Stimulated activated memory B cell treated with anti-CD40 and anti-IgM and Interleukin-4, amounts not matched to agents 10 μg/mL and 1 μg/mL and 100 μg/mL, for 72 hours (primary cell): ENCODE data around the gene ULK1.

Experiments used
- ATAC-seq: fragments of 150-1000 bp; cut with Tn5 transposase; 2 replicates; pipeline ENCODE4 v1.10.0; 2021
- H3K27ac Mint-ChIP-seq: one replicate; pipeline ENCODE4 v1.8.0; 2022; ENCODE audit warnings: mild to moderate bottlenecking, mixed read lengths
- H3K27me3 Mint-ChIP-seq: one replicate; pipeline ENCODE4 v1.8.0; 2022; ENCODE audit warnings: mixed read lengths
- H3K36me3 Mint-ChIP-seq: one replicate; pipeline ENCODE4 v1.8.0; 2022; ENCODE audit warnings: mixed read lengths
- H3K4me1 Mint-ChIP-seq: one replicate; pipeline ENCODE4 v1.8.0; 2022; ENCODE audit warnings: mixed read lengths
- H3K4me3 Mint-ChIP-seq: one replicate; pipeline ENCODE4 v1.8.0; 2022; ENCODE audit warnings: mild to moderate bottlenecking, moderate library complexity, mixed read lengths
- H3K9me3 Mint-ChIP-seq: one replicate; pipeline ENCODE4 v1.8.0; 2022; ENCODE audit warnings: mixed read lengths

The ULK1 gene

DNA sequence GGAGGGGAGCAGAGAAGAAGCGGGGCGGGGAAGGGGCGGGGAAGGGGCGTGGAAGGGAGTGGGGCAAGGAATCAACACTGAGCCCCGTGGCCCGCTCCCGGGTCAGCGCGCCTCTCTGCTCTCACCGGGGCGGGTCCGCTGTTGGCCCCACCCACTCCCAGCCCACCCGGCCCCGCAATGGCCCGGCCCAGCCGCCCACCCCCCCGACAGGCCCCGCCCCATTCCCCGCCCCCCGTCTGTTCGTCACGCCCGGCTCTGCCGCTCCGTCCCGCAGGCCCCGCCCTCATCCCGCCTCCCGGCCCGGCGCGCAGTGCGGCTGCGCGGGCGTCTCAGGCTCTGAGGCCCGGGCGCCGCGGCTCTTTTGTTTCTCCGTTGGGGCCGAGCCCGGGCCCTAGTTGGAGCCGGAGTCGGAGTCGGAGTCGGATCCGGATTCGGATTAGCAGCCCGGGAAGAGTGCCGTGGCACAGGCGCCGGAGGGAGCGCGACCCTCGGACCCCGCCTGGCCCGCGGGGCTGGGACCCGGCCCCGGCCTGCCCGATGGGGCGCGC lies at the start of gene ULK1:
Gene ULK1 (plus strand): TSS at position 310 of the 548 bp plus-strand sequence. CDS start 380 bp downstream, outside the sequence.
- ATAC-seq: peak; percentile 90
- Mint-ChIP-seq H3K36me3 (peaks cover 13% of the 10 kb centered on the region), H3K4me3 (peak within 1 kb of the TSS; percentile 88), H3K27ac (peak within 1 kb of the TSS; percentile 87), H3K27me3 (no peaks in the 10 kb centered on the region), H3K9me3 (no peaks in the 10 kb centered on the region), H3K4me1 (peaks cover 22% of the 10 kb centered on the region)

DNA sequence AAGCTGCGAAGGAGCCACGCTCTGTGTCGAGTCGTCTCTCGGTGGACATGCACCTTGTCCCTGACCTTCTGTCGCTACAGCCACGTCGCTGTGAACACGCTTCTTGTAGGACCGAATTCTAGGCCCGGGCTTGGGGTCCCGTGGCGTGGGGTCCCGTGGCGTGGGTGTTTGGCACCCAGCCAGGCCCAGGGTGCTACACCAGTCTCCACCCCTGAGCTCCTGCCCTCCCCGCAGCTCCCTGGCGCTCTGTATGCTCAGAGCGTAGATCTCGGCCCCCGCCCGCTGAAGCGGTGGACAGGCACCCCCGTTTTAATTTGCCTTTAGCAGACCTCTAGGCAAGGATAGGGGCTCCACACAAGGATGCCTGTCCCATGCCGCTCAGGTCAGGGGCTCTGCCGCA lies 49.8 kb upstream of the ULK1 start:
- Mint-ChIP-seq H3K36me3 (no peaks in the 10 kb centered on the region), H3K4me1 (no peaks in the 10 kb centered on the region), H3K27ac (no peak overlapping the region), H3K27me3 (no peaks in the 10 kb centered on the region), H3K4me3 (no peak overlapping the region), H3K9me3 (no peaks in the 10 kb centered on the region)
- no peak for ATAC-seq

DNA sequence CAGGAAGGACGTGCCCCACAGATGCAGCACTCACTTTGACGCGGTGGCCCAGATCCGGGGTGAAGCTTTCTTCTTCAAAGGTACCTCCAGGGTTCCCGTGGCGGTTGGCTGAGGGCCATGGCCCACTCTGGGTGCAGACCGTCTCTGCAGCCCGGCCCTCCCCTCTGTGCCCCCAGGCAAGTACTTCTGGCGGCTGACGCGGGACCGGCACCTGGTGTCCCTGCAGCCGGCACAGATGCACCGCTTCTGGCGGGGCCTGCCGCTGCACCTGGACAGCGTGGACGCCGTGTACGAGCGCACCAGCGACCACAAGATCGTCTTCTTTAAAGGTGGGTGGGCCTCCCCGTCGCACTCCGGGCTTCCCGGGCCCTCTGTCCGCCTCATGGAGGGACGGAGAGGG lies 49.3 kb upstream of the ULK1 start:
- Mint-ChIP-seq H3K27ac (no peak overlapping the region), H3K27me3 (no peaks in the 10 kb centered on the region), H3K4me3 (no peak overlapping the region), H3K4me1 (no peaks in the 10 kb centered on the region), H3K9me3 (no peaks in the 10 kb centered on the region), H3K36me3 (no peaks in the 10 kb centered on the region)
- ATAC-seq: no peak

DNA sequence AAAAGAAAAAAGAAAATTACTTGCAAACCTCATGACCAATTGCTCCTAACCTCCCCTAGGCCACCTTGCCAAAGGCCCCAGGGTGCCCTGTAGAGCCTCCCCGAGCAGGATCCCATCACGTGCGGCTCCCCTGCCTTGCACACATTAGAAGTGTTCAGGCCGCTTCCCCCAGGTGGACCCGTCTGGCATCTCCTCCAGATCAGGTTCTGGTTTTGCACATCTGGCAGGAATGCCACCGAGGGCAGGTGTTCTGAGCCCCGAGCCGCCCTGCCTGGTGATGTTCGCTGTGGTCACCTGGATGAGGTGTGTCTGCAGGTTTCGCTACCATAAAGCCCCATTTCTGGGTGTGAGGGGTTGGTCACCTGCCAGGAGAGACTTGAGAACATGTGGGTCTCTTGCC lies 47.0 kb upstream of the ULK1 start:
- no peaks in the 10 kb centered on the region for H3K36me3 Mint-ChIP-seq
- H3K27me3 Mint-ChIP-seq: peaks cover under 1% of the 10 kb centered on the region
- ATAC-seq: no peak

DNA sequence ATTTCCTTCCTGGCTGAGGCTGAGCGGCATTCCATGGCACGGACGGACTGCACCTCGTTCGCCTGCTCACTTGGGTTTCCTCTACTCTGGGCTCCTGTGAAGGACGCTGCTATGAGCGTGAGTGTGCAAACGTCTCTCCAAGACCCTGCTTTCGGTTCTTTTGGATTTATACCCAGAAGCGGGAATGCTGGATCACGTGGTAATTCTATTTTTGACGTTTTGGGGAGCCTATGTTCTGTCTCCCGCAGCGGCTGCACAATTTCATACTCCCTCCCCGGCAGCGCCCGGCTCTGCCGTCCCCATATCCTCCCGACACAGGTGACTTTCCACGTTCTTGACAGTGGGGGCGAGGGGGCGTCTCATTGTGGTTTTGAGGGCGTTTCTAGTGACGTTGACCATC lies 45.7 kb upstream of the ULK1 start:
- Mint-ChIP-seq H3K27me3 (peaks cover 11% of the 10 kb centered on the region), H3K4me1 (peaks cover 7% of the 10 kb centered on the region), H3K27ac (no peak overlapping the region), H3K4me3 (no peak overlapping the region), H3K9me3 (no peaks in the 10 kb centered on the region), H3K36me3 (no peaks in the 10 kb centered on the region)
- no peak for ATAC-seq

More for the DNA sequence above, 47.0 kb upstream of the ULK1 start:
- Mint-ChIP-seq H3K27ac (no peak overlapping the region), H3K9me3 (no peaks in the 10 kb centered on the region), H3K4me1 (no peaks in the 10 kb centered on the region), H3K4me3 (no peak overlapping the region)

DNA sequence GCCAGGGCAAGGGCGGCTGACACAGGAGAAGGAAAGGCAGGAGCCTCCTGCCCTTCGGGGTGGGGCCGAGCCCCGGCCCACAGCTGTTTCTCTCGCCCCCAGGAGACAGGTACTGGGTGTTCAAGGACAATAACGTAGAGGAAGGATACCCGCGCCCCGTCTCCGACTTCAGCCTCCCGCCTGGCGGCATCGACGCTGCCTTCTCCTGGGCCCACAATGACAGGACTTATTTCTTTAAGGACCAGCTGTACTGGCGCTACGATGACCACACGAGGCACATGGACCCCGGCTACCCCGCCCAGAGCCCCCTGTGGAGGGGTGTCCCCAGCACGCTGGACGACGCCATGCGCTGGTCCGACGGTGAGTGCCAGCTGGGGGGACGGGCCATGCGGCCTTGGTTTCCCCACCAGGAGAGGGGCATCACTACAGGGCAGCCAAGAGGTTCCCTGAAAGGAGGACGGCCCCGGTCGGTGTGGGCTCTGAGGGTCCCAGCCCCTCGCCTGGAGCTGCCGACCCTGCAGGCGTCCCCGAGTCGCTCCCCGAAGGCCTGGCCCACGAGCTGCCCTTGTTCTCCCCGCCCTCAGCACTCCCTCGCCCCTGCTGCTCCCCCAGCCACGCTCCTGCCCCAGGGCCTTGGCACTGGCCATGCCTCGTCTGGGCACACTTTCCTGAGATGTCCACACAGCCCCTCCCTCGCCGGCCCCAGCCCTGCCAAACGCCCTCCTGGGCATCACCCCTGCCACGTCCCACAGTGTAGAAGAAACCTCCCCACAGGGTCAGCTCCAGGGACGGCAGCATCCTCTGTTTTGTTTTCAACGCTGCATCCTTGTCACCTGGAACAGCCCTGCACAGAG lies 44.5 kb upstream of the ULK1 start:
- H3K4me3 Mint-ChIP-seq: no peak overlapping the region
- no peaks in the 10 kb centered on the region for H3K36me3 Mint-ChIP-seq
- no peak overlapping the region for H3K27ac Mint-ChIP-seq
- H3K9me3 Mint-ChIP-seq: no peaks in the 10 kb centered on the region
- ATAC-seq: no peak
- H3K27me3 Mint-ChIP-seq: peaks cover 14% of the 10 kb centered on the region
- peaks cover 7% of the 10 kb centered on the region for H3K4me1 Mint-ChIP-seq

DNA sequence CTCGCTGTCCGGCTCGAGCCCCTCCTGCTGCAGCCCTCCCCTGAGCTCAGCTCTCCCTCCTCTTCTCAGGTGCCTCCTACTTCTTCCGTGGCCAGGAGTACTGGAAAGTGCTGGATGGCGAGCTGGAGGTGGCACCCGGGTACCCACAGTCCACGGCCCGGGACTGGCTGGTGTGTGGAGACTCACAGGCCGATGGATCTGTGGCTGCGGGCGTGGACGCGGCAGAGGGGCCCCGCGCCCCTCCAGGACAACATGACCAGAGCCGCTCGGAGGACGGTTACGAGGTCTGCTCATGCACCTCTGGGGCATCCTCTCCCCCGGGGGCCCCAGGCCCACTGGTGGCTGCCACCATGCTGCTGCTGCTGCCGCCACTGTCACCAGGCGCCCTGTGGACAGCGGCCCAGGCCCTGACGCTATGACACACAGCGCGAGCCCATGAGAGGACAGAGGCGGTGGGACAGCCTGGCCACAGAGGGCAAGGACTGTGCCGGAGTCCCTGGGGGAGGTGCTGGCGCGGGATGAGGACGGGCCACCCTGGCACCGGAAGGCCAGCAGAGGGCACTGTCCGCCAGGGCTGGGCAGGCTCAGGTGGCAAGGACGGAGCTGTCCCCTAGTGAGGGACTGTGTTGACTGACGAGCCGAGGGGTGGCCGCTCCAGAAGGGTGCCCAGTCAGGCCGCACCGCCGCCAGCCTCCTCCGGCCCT lies 43.4 kb upstream of the ULK1 start:
- no peak for ATAC-seq
- no peak overlapping the region for H3K4me3 Mint-ChIP-seq
- H3K9me3 Mint-ChIP-seq: no peaks in the 10 kb centered on the region
- no peaks in the 10 kb centered on the region for H3K36me3 Mint-ChIP-seq
- peaks cover 25% of the 10 kb centered on the region for H3K27me3 Mint-ChIP-seq
- H3K27ac Mint-ChIP-seq: no peak overlapping the region
- H3K4me1 Mint-ChIP-seq: peaks cover 7% of the 10 kb centered on the region

DNA sequence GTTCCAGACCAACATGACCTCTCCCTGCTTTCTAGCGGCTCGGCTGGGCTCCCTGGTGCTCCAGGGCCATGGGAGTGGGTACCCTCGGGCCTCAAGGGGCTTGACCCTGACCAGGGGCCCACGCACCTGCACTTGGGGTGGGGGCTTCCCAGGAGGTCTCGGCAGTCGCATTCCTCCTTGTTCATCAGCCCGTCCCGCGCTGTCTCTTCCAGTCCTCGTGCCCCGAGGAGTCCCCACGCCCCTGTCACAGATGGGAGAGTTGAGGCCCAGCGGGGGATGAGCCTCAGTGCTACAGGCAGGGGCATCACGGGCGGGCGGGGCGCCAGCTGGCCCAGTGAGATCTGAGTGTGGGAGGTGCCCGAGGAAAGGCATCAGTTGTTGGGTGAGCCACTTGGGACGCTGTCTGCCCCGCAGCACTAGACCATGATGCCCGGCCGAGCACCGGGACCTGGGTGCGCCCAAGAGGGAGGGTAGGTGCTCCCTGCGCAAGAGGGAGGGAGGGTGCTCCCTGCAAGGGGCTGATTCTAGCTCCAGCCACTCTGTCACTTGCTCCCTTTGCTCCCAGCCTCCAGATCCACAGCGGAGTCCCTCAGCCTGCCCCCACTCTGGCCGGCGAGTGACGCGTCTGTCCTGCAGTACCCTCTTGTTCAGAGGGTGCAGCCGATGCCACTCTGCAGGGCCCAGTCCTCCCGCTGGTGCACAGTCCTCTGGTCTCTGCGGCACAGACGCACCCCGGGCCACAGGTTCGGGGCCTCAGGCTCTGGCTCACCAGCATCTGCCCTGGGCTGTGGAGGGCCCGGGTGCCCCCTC lies 42.5 kb upstream of the ULK1 start:
- peaks cover 34% of the 10 kb centered on the region for H3K27me3 Mint-ChIP-seq
- no peak overlapping the region for H3K27ac Mint-ChIP-seq
- peaks cover 7% of the 10 kb centered on the region for H3K4me1 Mint-ChIP-seq
- no peak overlapping the region for H3K4me3 Mint-ChIP-seq
- ATAC-seq: no peak
- H3K9me3 Mint-ChIP-seq: no peaks in the 10 kb centered on the region
- no peaks in the 10 kb centered on the region for H3K36me3 Mint-ChIP-seq

DNA sequence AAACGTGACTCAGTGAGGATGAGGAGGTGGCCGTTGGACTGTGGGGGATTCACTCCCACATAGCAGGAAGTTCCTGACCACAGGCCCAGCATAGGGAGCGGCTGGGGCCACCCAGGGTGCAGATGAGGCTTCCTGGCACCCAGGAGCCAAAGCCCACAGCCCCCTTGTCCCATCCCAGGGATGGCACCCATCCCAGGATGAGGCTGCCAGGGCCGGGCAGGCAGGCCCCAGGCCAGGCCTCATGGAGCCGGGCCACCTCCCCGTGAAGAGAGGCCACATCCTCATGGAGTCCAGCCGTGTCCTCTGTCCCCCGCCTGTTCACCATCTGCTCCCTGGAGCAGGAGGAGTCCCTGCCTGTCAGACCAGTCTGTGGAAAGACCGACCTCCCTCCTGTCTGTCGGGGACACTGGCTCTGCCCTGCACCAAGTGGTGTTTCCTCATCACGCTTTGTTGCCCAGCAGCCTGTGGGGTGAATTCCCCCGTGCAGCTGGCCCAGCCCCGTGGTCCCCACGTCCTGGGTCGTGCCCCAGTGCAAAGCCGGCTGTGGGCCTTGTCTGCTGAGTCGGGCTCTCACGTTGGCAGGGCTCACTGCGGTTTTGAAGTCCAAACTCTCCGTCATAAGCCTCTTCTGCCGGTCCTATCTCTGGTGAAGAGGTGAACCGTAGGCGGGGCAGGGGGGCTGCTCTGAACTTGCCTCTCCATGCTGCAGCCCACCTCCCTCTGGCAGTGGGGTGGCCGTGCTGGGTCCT lies 41.7 kb upstream of the ULK1 start:
- peak; percentile 59 for ATAC-seq
- Mint-ChIP-seq H3K4me1 (peaks cover 7% of the 10 kb centered on the region), H3K4me3 (no peak overlapping the region), H3K27ac (no peak overlapping the region), H3K36me3 (no peaks in the 10 kb centered on the region), H3K27me3 (peaks cover 42% of the 10 kb centered on the region), H3K9me3 (no peaks in the 10 kb centered on the region)

DNA sequence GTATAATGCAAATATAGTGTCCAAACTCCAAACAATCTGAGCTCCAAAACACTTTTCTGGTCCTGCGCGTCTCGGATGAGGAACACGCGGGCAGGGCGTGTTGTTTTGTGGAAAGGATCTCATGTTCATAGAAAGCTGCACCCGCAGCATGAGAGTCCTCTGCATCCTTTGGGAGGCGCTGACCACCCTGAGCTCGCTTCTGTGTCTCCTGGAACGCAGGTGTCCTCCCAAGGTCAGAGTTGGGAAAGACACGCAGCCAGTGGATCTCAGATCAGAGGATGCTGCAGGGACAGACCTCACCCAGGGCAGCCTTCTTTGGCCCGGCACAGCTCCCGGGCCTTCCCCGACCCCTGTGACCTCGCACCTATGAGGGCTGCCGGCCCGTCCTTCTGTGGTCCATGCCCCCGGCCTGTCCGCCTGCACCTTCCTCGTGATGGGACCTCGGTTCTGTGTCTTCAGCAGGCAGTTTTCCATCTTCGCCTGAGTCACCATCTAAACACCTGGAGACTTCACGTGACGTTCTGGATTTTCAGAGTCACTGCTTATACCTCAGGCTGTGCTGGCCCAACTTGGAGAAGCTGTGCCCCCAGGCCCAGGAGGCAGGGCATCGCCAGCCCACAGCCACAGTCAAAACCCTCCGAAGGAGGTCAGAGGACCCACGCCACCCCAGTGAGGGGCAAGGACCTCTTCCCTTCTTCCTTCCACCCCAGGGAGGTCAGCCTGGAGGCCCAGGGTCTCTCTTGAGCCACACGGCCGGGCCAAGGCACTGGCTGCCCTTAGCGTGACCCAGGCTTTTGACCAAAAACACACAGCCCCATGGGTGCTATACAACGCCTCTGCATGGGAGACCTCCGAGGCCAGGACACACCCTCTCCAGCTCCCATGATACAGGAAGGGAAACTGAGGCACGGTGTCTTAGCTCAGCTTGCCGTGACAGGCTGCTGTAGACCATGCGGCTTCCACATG lies 40.3 kb upstream of the ULK1 start:
- H3K4me3 Mint-ChIP-seq: no peak overlapping the region
- H3K4me1 Mint-ChIP-seq: peaks cover 7% of the 10 kb centered on the region
- H3K9me3 Mint-ChIP-seq: no peaks in the 10 kb centered on the region
- ATAC-seq: no peak
- no peaks in the 10 kb centered on the region for H3K36me3 Mint-ChIP-seq
- peaks cover 52% of the 10 kb centered on the region for H3K27me3 Mint-ChIP-seq
- H3K27ac Mint-ChIP-seq: no peak overlapping the region

DNA sequence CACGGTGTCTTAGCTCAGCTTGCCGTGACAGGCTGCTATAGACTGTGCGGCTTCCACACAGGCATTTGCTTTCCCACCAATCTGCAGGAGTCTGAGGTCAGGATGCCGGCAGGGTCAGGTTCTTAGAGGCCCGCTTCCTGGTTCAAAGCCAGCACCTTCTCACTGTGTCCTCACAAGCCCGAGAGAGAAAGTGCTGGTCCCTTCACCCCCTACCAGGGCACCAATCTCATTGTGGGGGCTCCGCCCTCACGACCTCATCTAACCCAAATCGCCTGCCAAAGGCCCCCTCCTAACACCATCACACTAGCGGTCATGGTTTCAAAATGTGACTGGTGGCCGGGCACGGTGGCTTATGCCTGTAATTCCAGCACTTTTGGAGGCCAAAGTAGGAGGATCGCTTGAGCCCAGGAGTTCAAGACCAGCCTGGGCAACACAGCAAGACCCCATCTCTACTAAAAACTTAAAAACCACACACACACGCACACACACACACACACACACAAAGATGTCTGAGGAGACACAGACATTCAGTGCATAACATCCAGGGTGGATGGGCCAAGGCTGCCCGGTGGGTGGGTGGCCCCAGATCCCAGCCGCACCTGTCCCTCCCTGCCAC lies 39.5 kb upstream of the ULK1 start:
- ATAC-seq: no peak
- Mint-ChIP-seq H3K27ac (no peak overlapping the region), H3K4me1 (peaks cover 8% of the 10 kb centered on the region), H3K27me3 (peaks cover 52% of the 10 kb centered on the region), H3K9me3 (no peaks in the 10 kb centered on the region), H3K4me3 (no peak overlapping the region), H3K36me3 (no peaks in the 10 kb centered on the region)

DNA sequence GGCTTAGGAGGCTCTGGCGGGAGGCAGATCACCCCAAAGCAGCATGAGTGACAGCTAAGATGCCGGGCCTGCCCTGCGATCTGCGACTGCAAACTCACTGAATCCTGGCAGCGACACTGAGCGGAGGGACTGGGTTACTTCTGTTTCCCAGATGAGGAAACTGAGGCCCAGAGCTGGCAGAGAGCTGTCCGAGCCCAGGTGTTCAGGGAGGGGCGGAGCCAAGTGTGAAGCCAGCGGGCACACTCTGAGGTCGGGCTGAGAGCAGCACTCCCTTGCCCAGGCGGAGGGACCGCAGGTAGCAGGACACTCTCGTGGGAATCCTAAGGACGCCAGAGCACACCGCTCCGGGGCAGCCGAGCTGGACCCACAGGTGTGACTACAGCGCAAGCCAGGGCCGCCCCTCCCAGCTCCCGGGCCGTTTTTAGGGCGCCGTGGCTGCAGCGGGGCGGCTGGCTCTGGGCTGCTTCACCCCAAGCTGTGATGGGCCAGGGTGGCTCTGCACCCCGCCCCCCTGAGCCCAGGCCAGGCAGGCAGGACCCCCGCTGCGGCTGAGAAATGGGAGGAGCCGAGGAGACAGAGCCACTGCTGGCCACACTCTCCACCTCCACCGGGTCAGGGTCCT lies 38.8 kb upstream of the ULK1 start:
- Mint-ChIP-seq H3K9me3 (no peaks in the 10 kb centered on the region), H3K36me3 (no peaks in the 10 kb centered on the region)

More for the DNA sequence above, 38.8 kb upstream of the ULK1 start:
- Mint-ChIP-seq H3K4me3 (no peak overlapping the region), H3K27ac (no peak overlapping the region), H3K27me3 (peaks cover 52% of the 10 kb centered on the region), H3K4me1 (peaks cover 13% of the 10 kb centered on the region)
- no peak for ATAC-seq
